Esophagus squamous epithelium (tissue), 4 donors: ENCODE data around the gene STMN3.

Experiments used
- CTCF ChIP-seq, 6 experiments: fragments of 450-650 bp in 4 of 6; fragments of 200-600 bp in 2 of 6; sonication (generic) in 2 of 6; IDR thresholded peaks; one replicate each; pipeline ENCODE4 v1.5.1; 2016 to 2019; ENCODE audit warnings: antibody characterized with exemption in 6 of 6, mild to moderate bottlenecking in 4 of 6, moderate library complexity in 4 of 6
- POLR2A ChIP-seq, 4 donors: fragments of 450-650 bp; IDR thresholded peaks; one replicate each; pipeline ENCODE4 v1.6.1; 2017; ENCODE audit warnings: antibody characterized with exemption in 4 of 4, mild to moderate bottlenecking in 4 of 4, moderate library complexity in 3 of 4

GRCh38 chr20:63658749-63659187 is 5.5 kb upstream of the STMN3 start:
- TF ChIP-seq CTCF (IDR thresholded peaks at IDR 0.05) (no peak), POLR2A (IDR thresholded peaks at IDR 0.05) (peak in 1 of 4 donors; percentile 21)
